Measurements from ENCODE around the gene PLCH2. TPM values are rescaled to one million over a fixed set of nuclear protein-coding genes. Genes with fewer than 3 reads are reported as not detected.

The PLCH2 gene, protein sequence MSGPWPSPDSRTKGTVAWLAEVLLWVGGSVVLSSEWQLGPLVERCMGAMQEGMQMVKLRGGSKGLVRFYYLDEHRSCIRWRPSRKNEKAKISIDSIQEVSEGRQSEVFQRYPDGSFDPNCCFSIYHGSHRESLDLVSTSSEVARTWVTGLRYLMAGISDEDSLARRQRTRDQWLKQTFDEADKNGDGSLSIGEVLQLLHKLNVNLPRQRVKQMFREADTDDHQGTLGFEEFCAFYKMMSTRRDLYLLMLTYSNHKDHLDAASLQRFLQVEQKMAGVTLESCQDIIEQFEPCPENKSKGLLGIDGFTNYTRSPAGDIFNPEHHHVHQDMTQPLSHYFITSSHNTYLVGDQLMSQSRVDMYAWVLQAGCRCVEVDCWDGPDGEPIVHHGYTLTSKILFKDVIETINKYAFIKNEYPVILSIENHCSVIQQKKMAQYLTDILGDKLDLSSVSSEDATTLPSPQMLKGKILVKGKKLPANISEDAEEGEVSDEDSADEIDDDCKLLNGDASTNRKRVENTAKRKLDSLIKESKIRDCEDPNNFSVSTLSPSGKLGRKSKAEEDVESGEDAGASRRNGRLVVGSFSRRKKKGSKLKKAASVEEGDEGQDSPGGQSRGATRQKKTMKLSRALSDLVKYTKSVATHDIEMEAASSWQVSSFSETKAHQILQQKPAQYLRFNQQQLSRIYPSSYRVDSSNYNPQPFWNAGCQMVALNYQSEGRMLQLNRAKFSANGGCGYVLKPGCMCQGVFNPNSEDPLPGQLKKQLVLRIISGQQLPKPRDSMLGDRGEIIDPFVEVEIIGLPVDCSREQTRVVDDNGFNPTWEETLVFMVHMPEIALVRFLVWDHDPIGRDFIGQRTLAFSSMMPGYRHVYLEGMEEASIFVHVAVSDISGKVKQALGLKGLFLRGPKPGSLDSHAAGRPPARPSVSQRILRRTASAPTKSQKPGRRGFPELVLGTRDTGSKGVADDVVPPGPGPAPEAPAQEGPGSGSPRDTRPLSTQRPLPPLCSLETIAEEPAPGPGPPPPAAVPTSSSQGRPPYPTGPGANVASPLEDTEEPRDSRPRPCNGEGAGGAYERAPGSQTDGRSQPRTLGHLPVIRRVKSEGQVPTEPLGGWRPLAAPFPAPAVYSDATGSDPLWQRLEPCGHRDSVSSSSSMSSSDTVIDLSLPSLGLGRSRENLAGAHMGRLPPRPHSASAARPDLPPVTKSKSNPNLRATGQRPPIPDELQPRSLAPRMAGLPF (N-terminal part only)
- total RNA-seq, result 1 to 10 TPM in 1 of 4 donors, under 1 TPM in 3; 0.16 to 1.7 (median 0.44) TPM

GRCh38 chr1:2476061-2476999, at the start of gene PLCH2:
PLCH2 (plus strand) TSS chr1:2476289; CDS start chr1:2476589, 300 bp downstream.
- no peak for DNase-seq (ENCODE audit: low spot score)

GRCh38 chr1:2426540-2426939, 49.5 kb upstream of the PLCH2 start:
- no peak for TF ChIP-seq CTCF (IDR thresholded peaks at IDR 0.05)
- ATAC-seq (ENCODE audit: low FRiP score) (no peak), DNase-seq (ENCODE audit: low spot score) (no peak)

More at GRCh38 chr1:2476061-2476999, at the start of gene PLCH2:
- ATAC-seq (ENCODE audit: low FRiP score), result no peak
- TF ChIP-seq CTCF (IDR thresholded peaks at IDR 0.05), result no peak

- ATAC-seq (ENCODE audit: low FRiP score) (no peak), DNase-seq (ENCODE audit: low spot score) (no peak)
- no peak for TF ChIP-seq CTCF (IDR thresholded peaks at IDR 0.05)
Measured at GRCh38 chr1:2427051-2427450, 49.0 kb upstream of the PLCH2 start.

DNA sequence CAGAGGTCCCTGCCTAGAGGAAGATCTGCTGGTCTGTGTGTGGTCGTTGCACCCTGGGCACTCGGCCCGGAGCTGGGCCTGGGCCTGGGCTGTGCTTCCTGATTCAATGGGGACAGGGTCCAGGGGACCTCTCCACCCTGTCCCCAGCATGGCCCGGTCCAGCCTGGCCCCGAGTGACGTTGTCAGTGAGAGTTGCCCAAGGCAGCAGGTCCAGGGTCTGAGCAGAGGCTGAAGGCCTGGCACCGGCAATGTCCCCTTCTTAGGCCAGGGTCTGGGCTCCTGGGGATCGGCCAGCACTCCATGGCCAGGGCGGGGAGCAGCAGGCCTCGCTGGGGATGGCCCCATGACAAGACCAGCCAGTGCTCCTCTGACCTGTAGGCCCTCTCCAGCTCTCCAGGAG, 48.1 kb upstream of the PLCH2 start:
- TF ChIP-seq CTCF (IDR thresholded peaks at IDR 0.05), result no peak
- DNase-seq (ENCODE audit: low spot score) (no peak), ATAC-seq (ENCODE audit: low FRiP score) (no peak)

- TF ChIP-seq CTCF (IDR thresholded peaks at IDR 0.05), result no peak
- ATAC-seq (ENCODE audit: low FRiP score), result no peak
- no peak for DNase-seq (ENCODE audit: low spot score)
Measured at GRCh38 chr1:2428490-2428889, 47.6 kb upstream of the PLCH2 start.

Data from omental fat pad (tissue), 4 donors.